Trophoblast cell (in vitro differentiated cells and primary cell): Measurements from ENCODE around the gene CDRT4.

Source experiments
- DNase-seq, 2 donors: peaks; one replicate each; pipeline ENCODE4 v3.0.0-alpha.2; 2016
- H2AFZ ChIP-seq: 2 replicates; pipeline ENCODE4 v1.6.1; 2013; ENCODE audit warnings: low read length, moderate library complexity, mild to moderate bottlenecking; ENCODE audit not compliant: insufficient read depth, poor library complexity
- H2AK5ac ChIP-seq: 2 replicates; pipeline ENCODE4 v1.6.1; 2013; ENCODE audit warnings: mild to moderate bottlenecking, low read length
- H2BK120ac ChIP-seq: 2 replicates; pipeline ENCODE4 v1.6.1; 2013; ENCODE audit warnings: low read length, mild to moderate bottlenecking, moderate library complexity; ENCODE audit not compliant: insufficient read depth, poor library complexity
- H2BK12ac ChIP-seq: 2 replicates; pipeline ENCODE4 v1.6.1; 2013; ENCODE audit warnings: mild to moderate bottlenecking, low read length, moderate library complexity
- H2BK5ac ChIP-seq: 2 replicates; pipeline ENCODE4 v1.6.1; 2013; ENCODE audit warnings: low read length, low read depth, moderate library complexity, mild to moderate bottlenecking; ENCODE audit not compliant: poor library complexity
- H3K14ac ChIP-seq: 2 replicates; pipeline ENCODE4 v1.6.1; 2013; ENCODE audit warnings: mild to moderate bottlenecking, low read length
- H3K18ac ChIP-seq: 2 replicates; pipeline ENCODE4 v1.6.1; 2013; ENCODE audit warnings: mild to moderate bottlenecking, low read length
- H3K23ac ChIP-seq: 2 replicates; pipeline ENCODE4 v1.6.1; 2013; ENCODE audit warnings: low read length
- H3K27ac ChIP-seq: 2 replicates; pipeline ENCODE4 v1.5.1; 2013; ENCODE audit warnings: low read depth, mild to moderate bottlenecking, inconsistent platforms, low read length, moderate library complexity
- H3K27me3 ChIP-seq: 2 replicates; pipeline ENCODE4 v1.6.1; 2013; ENCODE audit warnings: inconsistent platforms, mild to moderate bottlenecking, low read length, moderate library complexity; ENCODE audit not compliant: insufficient read depth
- H3K36me3 ChIP-seq, 2 experiments: 1 replicate in 1 of 2; 2 replicates in 1 of 2; pipeline ENCODE4 v1.6.1; 2013; ENCODE audit warnings: low read length in 2 of 2, mild to moderate bottlenecking in 2 of 2, moderate library complexity in 1 of 2; ENCODE audit not compliant: insufficient read depth in 2 of 2, control insufficient read depth in 1 of 2
- H3K4ac ChIP-seq: 2 replicates; pipeline ENCODE4 v1.6.1; 2013; ENCODE audit warnings: low read depth, mild to moderate bottlenecking, low read length, moderate library complexity
- H3K4me1 ChIP-seq, 2 experiments: 1 replicate in 1 of 2; 2 replicates in 1 of 2; pipeline ENCODE4 v1.6.1; 2013; ENCODE audit warnings: low read length in 2 of 2, mild to moderate bottlenecking in 2 of 2, moderate library complexity in 1 of 2; ENCODE audit not compliant: insufficient read depth in 2 of 2, control insufficient read depth in 1 of 2
- H3K4me2 ChIP-seq: 2 replicates; pipeline ENCODE4 v1.6.1; 2013; ENCODE audit warnings: inconsistent platforms, mild to moderate bottlenecking, low read length, moderate library complexity
- H3K4me3 ChIP-seq: 2 replicates; pipeline ENCODE4 v1.5.1; 2013; ENCODE audit warnings: mild to moderate bottlenecking, low read depth, low read length, inconsistent platforms
- H3K79me1 ChIP-seq: one replicate; pipeline ENCODE4 v1.6.1; 2013; ENCODE audit warnings: low read length
- H3K79me2 ChIP-seq: 2 replicates; pipeline ENCODE4 v1.6.1; 2013; ENCODE audit warnings: low read length, mild to moderate bottlenecking; ENCODE audit not compliant: control insufficient read depth, insufficient read depth, poor library complexity
- H3K9ac ChIP-seq: 2 replicates; pipeline ENCODE4 v1.6.1; 2013; ENCODE audit warnings: mild to moderate bottlenecking, low read length
- H3K9me3 ChIP-seq: 2 replicates; pipeline ENCODE4 v1.6.1; 2013; ENCODE audit warnings: low read depth, mild to moderate bottlenecking, control low read depth, inconsistent platforms, low read length; ENCODE audit not compliant: insufficient read depth
- H4K12ac ChIP-seq: 2 replicates; pipeline ENCODE4 v1.6.1; 2013; ENCODE audit warnings: low read depth, mild to moderate bottlenecking, low read length, moderate library complexity
- H4K8ac ChIP-seq: 2 replicates; pipeline ENCODE4 v1.6.1; 2013; ENCODE audit warnings: low read depth, mild to moderate bottlenecking, low read length, moderate library complexity
- H4K91ac ChIP-seq: one replicate; pipeline ENCODE4 v1.6.1; 2013; ENCODE audit warnings: low read depth, mild to moderate bottlenecking, low read length, moderate library complexity
- WGBS: extraction: QIAGEN DNeasy Blood & Tissue Kit; methylation state at CpG from one replicate; pipeline ENCODE4 v1.1.7; 2013; ENCODE audit warnings: missing lambda C conversion rate; ENCODE audit not compliant: insufficient read length, insufficient coverage; ENCODE audit errors: extremely low coverage; 5-methylcytosine and 5-hydroxymethylcytosine counted together

CDRT4 gene

DNA sequence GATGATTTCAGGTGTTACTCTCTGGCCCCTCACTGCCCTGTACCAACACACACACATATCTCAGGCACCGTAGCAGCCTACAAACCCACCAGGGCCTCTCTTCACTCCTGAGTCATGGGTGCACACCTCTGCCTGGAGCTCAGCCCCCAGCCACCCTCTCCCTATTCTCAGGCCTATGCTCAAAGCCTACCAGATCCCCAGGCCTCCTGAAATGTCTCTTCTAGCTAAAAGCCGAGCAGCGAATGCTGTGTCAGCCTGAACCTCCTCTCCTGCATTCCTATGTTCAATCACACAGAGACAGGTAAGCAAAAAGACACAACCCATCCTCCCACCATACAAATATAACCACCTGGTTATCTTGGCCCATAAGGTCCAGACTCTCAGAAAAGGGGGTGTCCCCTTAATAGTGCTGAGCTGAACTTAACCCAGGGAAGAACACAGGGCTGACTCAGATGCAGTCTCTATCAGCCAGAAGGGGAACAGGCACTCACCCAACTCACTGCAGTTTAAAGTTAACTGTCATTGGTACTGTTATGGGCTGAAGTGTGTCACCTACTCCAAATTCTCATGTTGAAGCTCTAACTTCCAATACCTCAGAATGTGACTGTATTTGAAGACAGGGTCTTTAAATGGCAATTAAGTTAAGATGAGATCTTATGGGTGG is 64.0 kb downstream of the CDRT4 start:
- Histone ChIP-seq H3K18ac (no peak overlapping the region), H3K4me2 (no peak overlapping the region), H3K79me1 (peaks cover 5% of the 10 kb centered on the region), H2BK12ac (no peak overlapping the region), H3K4me3 (no peak overlapping the region), H3K23ac (no peak overlapping the region), H4K12ac (no peak overlapping the region), H3K79me2 (no peaks in the 10 kb centered on the region), H3K9me3 (no peaks in the 10 kb centered on the region), H3K4me1 (peaks cover 12 to 22% of the 10 kb centered on the region in 2 experiments), H3K14ac (no peak overlapping the region), H3K27me3 (no peaks in the 10 kb centered on the region), H2BK5ac (no peak overlapping the region), H4K8ac (no peak overlapping the region), H3K9ac (no peak overlapping the region), H2BK120ac (no peak overlapping the region), H3K36me3 (no peaks in the 10 kb centered on the region), H4K91ac (no peak overlapping the region), H2AFZ (no peak overlapping the region), H3K27ac (no peak overlapping the region), H3K4ac (no peak overlapping the region), H2AK5ac (no peak overlapping the region)
- DNase-seq = no peak
- no CpG with 5 or more reads among the region's 3 CpGs for WGBS

DNA sequence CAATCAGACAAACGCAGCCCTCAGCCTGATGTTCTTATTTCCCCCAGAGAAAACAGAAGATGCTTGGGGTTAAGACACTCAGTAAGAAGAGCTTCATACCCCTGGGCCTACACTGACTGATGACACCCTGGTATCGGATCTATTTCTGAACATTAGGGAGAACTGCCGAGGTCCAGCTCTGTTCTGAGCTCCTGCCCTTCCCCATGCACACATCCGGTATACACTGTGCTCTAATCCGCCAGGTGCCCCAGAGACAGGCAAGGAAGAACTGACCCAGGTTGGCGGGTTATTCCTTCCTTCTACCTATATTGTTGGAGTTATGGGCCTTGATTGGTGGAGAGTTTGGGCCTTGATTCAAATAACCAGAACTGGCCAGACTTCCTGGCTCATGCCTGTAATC is 68.0 kb downstream of the CDRT4 start:
- Histone ChIP-seq H2AK5ac (no peak overlapping the region), H2BK12ac (peak overlapping the region; percentile 44), H4K91ac (peak overlapping the region; percentile 16), H3K36me3 (no peaks in the 10 kb centered on the region), H3K4ac (no peak overlapping the region), H2BK5ac (peak overlapping the region; percentile 5), H3K18ac (no peak overlapping the region), H3K4me2 (no peak overlapping the region), H3K79me1 (peaks cover 10% of the 10 kb centered on the region), H4K8ac (no peak overlapping the region), H3K23ac (no peak overlapping the region), H3K4me1 (peaks cover 20 to 26% of the 10 kb centered on the region in 2 experiments), H3K9me3 (no peaks in the 10 kb centered on the region), H4K12ac (no peak overlapping the region), H2AFZ (no peak overlapping the region), H3K79me2 (no peaks in the 10 kb centered on the region), H3K27ac (peak overlapping the region; percentile 7), H2BK120ac (no peak overlapping the region), H3K4me3 (no peak overlapping the region), H3K27me3 (no peaks in the 10 kb centered on the region), H3K9ac (no peak overlapping the region), H3K14ac (peak overlapping the region; percentile 0)
- no CpG with 5 or more reads among the region's 6 CpGs for WGBS
- DNase-seq = no peak

DNA sequence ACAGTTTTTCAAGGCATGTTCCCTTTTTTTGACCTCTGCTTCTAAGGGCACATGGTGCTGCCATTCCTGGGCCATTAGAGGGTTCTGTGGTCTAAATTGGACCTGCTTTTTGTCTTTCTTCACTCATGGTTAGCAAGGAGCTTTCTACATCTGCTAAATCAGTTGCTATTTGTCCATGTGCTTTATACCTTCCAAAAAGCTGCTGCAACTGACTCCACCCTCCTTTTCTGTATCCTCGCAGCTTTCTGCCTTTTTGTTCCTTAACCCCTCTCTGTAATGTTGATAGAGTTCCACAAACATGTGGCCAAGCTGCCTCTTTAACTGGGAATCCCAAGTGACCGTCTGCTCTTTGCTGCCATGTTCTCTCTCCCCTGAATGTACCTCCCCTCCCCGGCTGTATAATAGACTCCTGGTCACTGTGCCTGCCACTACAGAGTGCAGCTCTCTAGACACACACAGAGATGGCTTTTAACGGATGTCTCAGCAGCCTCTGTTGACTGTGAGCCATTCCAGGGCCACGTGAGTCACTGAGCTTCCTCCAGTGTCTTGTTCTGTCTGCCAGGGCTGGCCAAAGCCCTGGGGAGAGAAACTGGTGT is 68.6 kb downstream of the CDRT4 start:
- peaks cover 20 to 26% of the 10 kb centered on the region in 2 experiments for H3K4me1 ChIP-seq
- no peaks in the 10 kb centered on the region for H3K36me3 ChIP-seq
- no peaks in the 10 kb centered on the region for H3K9me3 ChIP-seq
- peak overlapping the region; percentile 7 for H3K4me2 ChIP-seq
- H3K4me3 ChIP-seq = no peak overlapping the region
- H2AFZ ChIP-seq = no peak overlapping the region
- DNase-seq = no peak
- H3K79me2 ChIP-seq = no peaks in the 10 kb centered on the region
- no peak overlapping the region for H2BK120ac ChIP-seq
- H4K91ac ChIP-seq = peak overlapping the region; percentile 47
- H3K23ac ChIP-seq = no peak overlapping the region
- no peaks in the 10 kb centered on the region for H3K27me3 ChIP-seq
- peak overlapping the region; percentile 7 for H2BK12ac ChIP-seq
- no peak overlapping the region for H3K14ac ChIP-seq
- no peak overlapping the region for H2AK5ac ChIP-seq
- no peak overlapping the region for H4K12ac ChIP-seq
- H3K18ac ChIP-seq = no peak overlapping the region
- no peak overlapping the region for H4K8ac ChIP-seq
- no peak overlapping the region for H3K9ac ChIP-seq
- no peak overlapping the region for H3K4ac ChIP-seq
- H3K79me1 ChIP-seq = peaks cover 10% of the 10 kb centered on the region
- no CpG with 5 or more reads among the region's 5 CpGs for WGBS
- peak overlapping the region; percentile 7 for H2BK5ac ChIP-seq
- H3K27ac ChIP-seq = peak overlapping the region; percentile 69

DNA sequence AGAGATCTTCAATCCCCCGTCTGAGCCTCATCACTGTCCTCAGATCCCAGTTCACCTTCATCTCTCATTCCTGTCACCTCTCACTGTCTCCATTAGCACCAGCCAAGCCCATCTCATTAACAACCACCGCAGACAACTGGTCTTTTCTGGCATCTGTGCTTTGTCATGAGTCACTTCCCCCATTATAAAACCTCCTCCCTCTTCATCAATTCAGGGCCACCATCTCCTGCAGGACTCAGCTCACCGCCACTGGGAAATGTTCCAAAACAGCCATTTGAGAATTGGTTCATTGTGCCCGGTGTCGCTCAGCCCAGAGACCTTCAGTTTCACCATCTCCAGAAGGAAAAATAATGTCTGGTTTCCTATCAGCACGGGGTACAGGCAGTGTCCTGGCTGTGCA is 69.1 kb downstream of the CDRT4 start:
- H3K4ac ChIP-seq = no peak overlapping the region
- H2BK5ac ChIP-seq = peak overlapping the region; percentile 7
- no peaks in the 10 kb centered on the region for H3K9me3 ChIP-seq
- peak overlapping the region; percentile 69 for H3K27ac ChIP-seq
- no peak overlapping the region for H2BK120ac ChIP-seq
- H3K79me2 ChIP-seq = no peaks in the 10 kb centered on the region
- H3K9ac ChIP-seq = no peak overlapping the region
- peak overlapping the region; percentile 47 for H4K91ac ChIP-seq
- H2AFZ ChIP-seq = no peak overlapping the region
- peaks cover 20 to 23% of the 10 kb centered on the region in 2 experiments for H3K4me1 ChIP-seq
- no peak overlapping the region for H3K23ac ChIP-seq
- no peaks in the 10 kb centered on the region for H3K36me3 ChIP-seq
- DNase-seq = no peak
- no peaks in the 10 kb centered on the region for H3K27me3 ChIP-seq
- H2BK12ac ChIP-seq = peak overlapping the region; percentile 6
- H3K4me2 ChIP-seq = no peak overlapping the region
- H4K8ac ChIP-seq = no peak overlapping the region
- H3K79me1 ChIP-seq = peaks cover 10% of the 10 kb centered on the region
- WGBS = no CpG with 5 or more reads among the region's 6 CpGs
- no peak overlapping the region for H3K4me3 ChIP-seq
- no peak overlapping the region for H2AK5ac ChIP-seq
- no peak overlapping the region for H3K18ac ChIP-seq
- H3K14ac ChIP-seq = no peak overlapping the region
- H4K12ac ChIP-seq = no peak overlapping the region
